ENCODE measurements around the gene SLC25A4.
"Not testable (repeated sequence)": the region's sequence is repeated elsewhere in the genome, so short reads cannot be mapped to it uniquely, and the experiment has no call there.

The SLC25A4 gene

DNA sequence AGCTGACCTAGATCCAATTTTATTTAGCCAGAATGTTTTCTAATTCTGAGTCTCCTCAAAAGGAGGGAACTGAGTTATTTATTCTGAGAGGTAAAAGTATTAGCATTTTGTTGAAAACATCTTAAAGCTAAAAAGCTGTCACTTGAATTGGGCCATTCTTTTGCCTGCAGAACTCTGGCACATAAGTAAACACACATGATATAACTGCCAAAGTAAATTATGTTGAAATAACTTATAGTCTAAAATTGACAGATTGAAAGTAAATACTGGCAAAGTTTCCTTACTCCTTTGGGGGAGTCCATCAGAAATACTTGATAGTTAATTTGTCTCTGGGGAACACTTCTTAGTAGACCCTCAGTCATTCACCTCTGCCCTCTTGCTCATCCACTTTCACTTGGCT lies 38.3 kb upstream of the SLC25A4 start:
- ATAC-seq = no peak

DNA sequence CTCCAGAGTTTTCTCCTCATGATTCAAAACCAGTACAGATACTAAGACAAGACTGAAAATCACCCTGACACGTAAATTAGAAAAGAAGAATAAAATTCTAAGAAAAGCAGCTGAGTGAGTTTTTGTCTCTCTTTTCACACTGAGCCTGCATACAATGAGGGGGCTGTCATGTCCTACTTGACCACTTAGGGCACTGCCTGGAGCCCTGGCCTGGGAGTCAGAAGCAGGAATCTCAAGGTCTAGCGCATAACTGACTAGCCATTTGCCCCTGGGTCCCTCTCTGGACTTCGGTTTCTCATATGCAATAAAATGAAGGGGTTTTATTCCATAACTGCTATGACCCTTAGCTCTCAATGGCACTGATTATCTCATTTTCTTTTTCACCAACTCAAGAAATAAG lies 36.7 kb upstream of the SLC25A4 start:
- TF ChIP-seq, protein P1, sequence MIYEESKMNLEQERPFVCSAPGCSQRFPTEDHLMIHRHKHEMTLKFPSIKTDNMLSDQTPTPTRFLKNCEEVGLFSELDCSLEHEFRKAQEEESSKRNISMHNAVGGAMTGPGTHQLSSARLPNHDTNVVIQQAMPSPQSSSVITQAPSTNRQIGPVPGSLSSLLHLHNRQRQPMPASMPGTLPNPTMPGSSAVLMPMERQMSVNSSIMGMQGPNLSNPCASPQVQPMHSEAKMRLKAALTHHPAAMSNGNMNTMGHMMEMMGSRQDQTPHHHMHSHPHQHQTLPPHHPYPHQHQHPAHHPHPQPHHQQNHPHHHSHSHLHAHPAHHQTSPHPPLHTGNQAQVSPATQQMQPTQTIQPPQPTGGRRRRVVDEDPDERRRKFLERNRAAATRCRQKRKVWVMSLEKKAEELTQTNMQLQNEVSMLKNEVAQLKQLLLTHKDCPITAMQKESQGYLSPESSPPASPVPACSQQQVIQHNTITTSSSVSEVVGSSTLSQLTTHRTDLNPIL (CRISPR knock-in tag; IDR thresholded peaks at IDR 0.05; ENCODE audit: low read depth) = no peak
- no peak for TF ChIP-seq ZNF70 (CRISPR knock-in tag; IDR thresholded peaks at IDR 0.05)
- TF ChIP-seq ZFP30 (CRISPR knock-in tag; IDR thresholded peaks at IDR 0.05) = no peak
- ATAC-seq = no peak

More for the DNA sequence above, 38.3 kb upstream of the SLC25A4 start:
- TF ChIP-seq ZNF8 (CRISPR knock-in tag; IDR thresholded peaks at IDR 0.05) (no peak), ISL1 (CRISPR knock-in tag; IDR thresholded peaks at IDR 0.05) (no peak), TOX (CRISPR knock-in tag; IDR thresholded peaks at IDR 0.05; ENCODE audit: borderline replicate concordance) (no peak), CSRNP3 (CRISPR knock-in tag; IDR thresholded peaks at IDR 0.05) (no peak), ZFP3 (CRISPR knock-in tag; IDR thresholded peaks at IDR 0.05) (no peak)

DNA sequence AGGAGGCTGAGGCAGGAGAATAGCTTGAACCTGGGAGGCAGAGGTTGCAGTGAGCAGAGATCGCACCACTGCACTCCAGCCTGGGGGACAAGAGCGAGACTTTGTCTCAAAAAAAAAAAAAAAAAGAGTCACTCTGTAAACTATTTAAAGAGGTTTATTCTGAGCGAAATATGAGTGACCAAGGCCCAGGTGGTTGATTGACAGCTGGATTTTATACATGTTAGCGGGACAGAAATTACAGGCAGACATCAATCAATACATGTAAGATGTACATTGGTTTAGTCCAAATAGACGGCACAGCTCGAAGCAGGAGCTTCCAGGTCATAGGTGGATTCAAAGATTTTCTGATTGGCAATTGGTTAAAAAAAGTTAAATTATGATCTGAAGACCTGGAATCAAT lies 35.5 kb upstream of the SLC25A4 start:
- not testable (repeated sequence) for ATAC-seq

- TF ChIP-seq GLIS3 (CRISPR knock-in tag; IDR thresholded peaks at IDR 0.05) (no peak), TSHZ2 (CRISPR knock-in tag; IDR thresholded peaks at IDR 0.05) (no peak), PATZ1 (CRISPR knock-in tag; IDR thresholded peaks at IDR 0.05; ENCODE audit: borderline replicate concordance) (no peak), ESRRG (CRISPR knock-in tag; IDR thresholded peaks at IDR 0.05) (no peak), OSR1 (CRISPR knock-in tag; IDR thresholded peaks at IDR 0.05) (no peak), ZC3H10 (CRISPR knock-in tag; IDR thresholded peaks at IDR 0.05) (no peak), TCF4 (CRISPR knock-in tag; IDR thresholded peaks at IDR 0.05; ENCODE audit: borderline replicate concordance) (no peak), ZFP3 (CRISPR knock-in tag; IDR thresholded peaks at IDR 0.05) (no peak), ISL1 (CRISPR knock-in tag; IDR thresholded peaks at IDR 0.05) (no peak), SNAI2 (CRISPR knock-in tag; IDR thresholded peaks at IDR 0.05) (no peak), ARNTL (CRISPR knock-in tag; IDR thresholded peaks at IDR 0.05; ENCODE audit: borderline replicate concordance, low read depth) (no peak)
- TF ChIP-seq, protein P1 (CRISPR knock-in tag; IDR thresholded peaks at IDR 0.05; ENCODE audit: low read depth) = no peak
- TF ChIP-seq, protein P2, sequence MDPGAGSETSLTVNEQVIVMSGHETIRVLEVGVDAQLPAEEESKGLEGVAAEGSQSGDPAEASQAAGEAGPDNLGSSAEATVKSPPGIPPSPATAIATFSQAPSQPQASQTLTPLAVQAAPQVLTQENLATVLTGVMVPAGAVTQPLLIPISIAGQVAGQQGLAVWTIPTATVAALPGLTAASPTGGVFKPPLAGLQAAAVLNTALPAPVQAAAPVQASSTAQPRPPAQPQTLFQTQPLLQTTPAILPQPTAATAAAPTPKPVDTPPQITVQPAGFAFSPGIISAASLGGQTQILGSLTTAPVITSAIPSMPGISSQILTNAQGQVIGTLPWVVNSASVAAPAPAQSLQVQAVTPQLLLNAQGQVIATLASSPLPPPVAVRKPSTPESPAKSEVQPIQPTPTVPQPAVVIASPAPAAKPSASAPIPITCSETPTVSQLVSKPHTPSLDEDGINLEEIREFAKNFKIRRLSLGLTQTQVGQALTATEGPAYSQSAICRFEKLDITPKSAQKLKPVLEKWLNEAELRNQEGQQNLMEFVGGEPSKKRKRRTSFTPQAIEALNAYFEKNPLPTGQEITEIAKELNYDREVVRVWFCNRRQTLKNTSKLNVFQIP (CRISPR knock-in tag; IDR thresholded peaks at IDR 0.05; ENCODE audit: borderline replicate concordance, low read depth) = no peak
- no peak for ATAC-seq
These were observed 34.9 kb upstream of the SLC25A4 start for GRCh38 chr4:185108185-185108584.

Data from SK-N-SH treated with all-trans-retinoic acid at 6 μM for 48 hours (cell line).